ENCODE measurements around the gene SCLY. TPM values are rescaled to one million over a fixed set of nuclear protein-coding genes. Genes with fewer than 3 reads are reported as not detected.

Gene SCLY
- polyA plus RNA-seq, 1 of the 3 experiments (the other 2 are of a cell fraction), result 20.9 TPM

GRCh38 chr2:238077292-238077691 lies 16.5 kb downstream of the SCLY start:
- H3K36me3 ChIP-seq (replicated peaks in 1 of 2; ENCODE audit: control insufficient read depth in 1 of 2, insufficient read depth in 2 of 2, low read length in 1 of 2), result peaks cover 34 to 51% of the 10 kb centered on the region in 2 experiments
- ChIA-PET CTCF (interaction anchor here (1.2 kb wide), 1 partner anchor 186 kb away, joined by 3 read pairs; no protein-coding TSS in a partner anchor), POLR2A (no interaction called here)
- H3K4me1 ChIP-seq (ENCODE audit: control insufficient read depth in 1 of 2, insufficient read depth in 2 of 2, low read depth in 1 of 2, low read length in 1 of 2), result peaks cover 0 to 10% of the 10 kb centered on the region in 2 experiments; a peak in 1 of 4 replicates
- H3F3A ChIP-seq (replicated peaks; ENCODE audit: insufficient read depth), result no peaks in the 10 kb centered on the region
- no peak overlapping the region for H2AFZ ChIP-seq (ENCODE audit: low read depth)
- no peak for TF ChIP-seq GABPA (IDR thresholded peaks at IDR 0.05; ENCODE audit: low read depth)
- TF ChIP-seq ELF1 (IDR thresholded peaks at IDR 0.05), result no peak
- no peak for TF ChIP-seq RAD21 (IDR thresholded peaks at IDR 0.05; ENCODE audit: low read length)
- no peak for TF ChIP-seq POLR2AphosphoS5 (IDR thresholded peaks at IDR 0.05; ENCODE audit: low read depth, low read length)
- TF ChIP-seq MAX (IDR thresholded peaks at IDR 0.05; ENCODE audit: low read depth), result no peak
- no peaks in the 10 kb centered on the region for H3K9me2 ChIP-seq
- no peaks in the 10 kb centered on the region for H4K20me1 ChIP-seq (ENCODE audit: insufficient read depth)
- no peaks in the 10 kb centered on the region for H3K79me2 ChIP-seq (ENCODE audit: insufficient read depth)
- 100% methylated on average over 1 of the region's 1 CpG for WGBS (ENCODE audit: low lambda C conversion rate)
- no peak for DNase-seq
- no peak overlapping the region for H3K4me3 ChIP-seq (ENCODE audit: low read depth in 2 of 2, low read length in 1 of 2)
- no peaks in the 10 kb centered on the region for H3K9me3 ChIP-seq
- H3K27me3 ChIP-seq (ENCODE audit: insufficient read depth), result no peaks in the 10 kb centered on the region
- H3K27ac ChIP-seq (ENCODE audit: low read depth in 2 of 2, low read length in 1 of 2), result no peak overlapping the region
- no peak overlapping the region for H3K4me2 ChIP-seq
- no peak overlapping the region for H3K9ac ChIP-seq

- Histone ChIP-seq H3K27me3 (ENCODE audit: insufficient read depth) (no peaks in the 10 kb centered on the region), H3K27ac (ENCODE audit: low read depth in 2 of 2, low read length in 1 of 2) (no peak overlapping the region), H3K4me1 (ENCODE audit: control insufficient read depth in 1 of 2, insufficient read depth in 2 of 2, low read depth in 1 of 2, low read length in 1 of 2) (peaks cover 0 to 10% of the 10 kb centered on the region in 2 experiments; a peak in 1 of 4 replicates), H3K9ac (no peak overlapping the region), H3K4me3 (ENCODE audit: low read depth in 2 of 2, low read length in 1 of 2) (no peak overlapping the region; a peak in 1 of 4 replicates), H3K4me2 (no peak overlapping the region), H4K20me1 (ENCODE audit: insufficient read depth) (no peaks in the 10 kb centered on the region), H3K9me3 (no peaks in the 10 kb centered on the region), H3K9me2 (no peaks in the 10 kb centered on the region), H3F3A (replicated peaks; ENCODE audit: insufficient read depth) (no peaks in the 10 kb centered on the region), H2AFZ (ENCODE audit: low read depth) (no peak overlapping the region), H3K36me3 (replicated peaks in 1 of 2; ENCODE audit: control insufficient read depth in 1 of 2, insufficient read depth in 2 of 2, low read length in 1 of 2) (peaks cover 45 to 46% of the 10 kb centered on the region in 2 experiments), H3K79me2 (ENCODE audit: insufficient read depth) (no peaks in the 10 kb centered on the region)
- DNase-seq, result no peak
- ChIA-PET CTCF (no interaction called here), POLR2A (no interaction called here)
- WGBS (ENCODE audit: low lambda C conversion rate), result 88% methylated on average over 2 of the region's 2 CpGs
- TF ChIP-seq RCOR1 (IDR thresholded peaks at IDR 0.05; ENCODE audit: low read length) (no peak), CHD2 (IDR thresholded peaks at IDR 0.05; ENCODE audit: low read length, partially characterized antibody) (no peak), ZBTB33 (IDR thresholded peaks at IDR 0.05; ENCODE audit: borderline replicate concordance, low read depth) (no peak), MXI1 (IDR thresholded peaks at IDR 0.05; ENCODE audit: low read depth, low read length) (no peak), NFIC (IDR thresholded peaks at IDR 0.05; ENCODE audit: borderline replicate concordance) (no peak)
Measured at GRCh38 chr2:238079874-238080327, 19.1 kb downstream of the SCLY start.

GRCh38 chr2:238080518-238080917 lies 19.7 kb downstream of the SCLY start:
- no peak for DNase-seq
- H3K4me1 ChIP-seq (ENCODE audit: control insufficient read depth in 1 of 2, insufficient read depth in 2 of 2, low read depth in 1 of 2, low read length in 1 of 2), result peaks cover 0 to 10% of the 10 kb centered on the region in 2 experiments; a peak in 1 of 4 replicates
- no peaks in the 10 kb centered on the region for H3K27me3 ChIP-seq (ENCODE audit: insufficient read depth)
- no peak overlapping the region; a peak in 1 of 4 replicates for H3K4me3 ChIP-seq (ENCODE audit: low read depth in 2 of 2, low read length in 1 of 2)
- H3F3A ChIP-seq (replicated peaks; ENCODE audit: insufficient read depth), result no peaks in the 10 kb centered on the region
- ChIA-PET CTCF (no interaction called here), POLR2A (interaction anchor here (1.4 kb wide), 1 partner anchor 19 kb away, joined by 3 read pairs; the partner anchor contains the start of gene SCLY)
- H4K20me1 ChIP-seq (ENCODE audit: insufficient read depth), result no peaks in the 10 kb centered on the region
- H3K79me2 ChIP-seq (ENCODE audit: insufficient read depth), result no peaks in the 10 kb centered on the region
- H3K36me3 ChIP-seq (replicated peaks in 1 of 2; ENCODE audit: control insufficient read depth in 1 of 2, insufficient read depth in 2 of 2, low read length in 1 of 2), result peaks cover 40 to 47% of the 10 kb centered on the region in 2 experiments
- H2AFZ ChIP-seq (ENCODE audit: low read depth), result no peak overlapping the region
- no peaks in the 10 kb centered on the region for H3K9me3 ChIP-seq
- peak overlapping the region in 1 of 2 experiments; percentile 67; a peak in 2 of 4 replicates for H3K27ac ChIP-seq (ENCODE audit: low read depth in 2 of 2, low read length in 1 of 2)
- WGBS (ENCODE audit: low lambda C conversion rate), result 98% methylated on average over 10 of the region's 15 CpGs
- no peak overlapping the region for H3K9ac ChIP-seq
- H3K4me2 ChIP-seq, result no peak overlapping the region
- no peaks in the 10 kb centered on the region for H3K9me2 ChIP-seq
- TF ChIP-seq YY1 (IDR thresholded peaks at IDR 0.05; ENCODE audit: low read depth) (no peak), FOXJ3 (CRISPR knock-in tag; IDR thresholded peaks at IDR 0.05) (no peak), CTCF (IDR thresholded peaks at IDR 0.05) (no peak), USF2 (IDR thresholded peaks at IDR 0.05; ENCODE audit: borderline replicate concordance, low read depth, low read length) (no peak), FOSL2 (IDR thresholded peaks at IDR 0.05; ENCODE audit: borderline replicate concordance, low read depth) (no peak), ZBTB33 (IDR thresholded peaks at IDR 0.05; ENCODE audit: borderline replicate concordance, low read depth) (no peak), GABPA (IDR thresholded peaks at IDR 0.05; ENCODE audit: low read depth) (no peak), NFIC (IDR thresholded peaks at IDR 0.05; ENCODE audit: borderline replicate concordance) (no peak)

All from SK-N-SH (cell line).